Measurements from ENCODE around the gene LGR5.

LGR5 gene

DNA sequence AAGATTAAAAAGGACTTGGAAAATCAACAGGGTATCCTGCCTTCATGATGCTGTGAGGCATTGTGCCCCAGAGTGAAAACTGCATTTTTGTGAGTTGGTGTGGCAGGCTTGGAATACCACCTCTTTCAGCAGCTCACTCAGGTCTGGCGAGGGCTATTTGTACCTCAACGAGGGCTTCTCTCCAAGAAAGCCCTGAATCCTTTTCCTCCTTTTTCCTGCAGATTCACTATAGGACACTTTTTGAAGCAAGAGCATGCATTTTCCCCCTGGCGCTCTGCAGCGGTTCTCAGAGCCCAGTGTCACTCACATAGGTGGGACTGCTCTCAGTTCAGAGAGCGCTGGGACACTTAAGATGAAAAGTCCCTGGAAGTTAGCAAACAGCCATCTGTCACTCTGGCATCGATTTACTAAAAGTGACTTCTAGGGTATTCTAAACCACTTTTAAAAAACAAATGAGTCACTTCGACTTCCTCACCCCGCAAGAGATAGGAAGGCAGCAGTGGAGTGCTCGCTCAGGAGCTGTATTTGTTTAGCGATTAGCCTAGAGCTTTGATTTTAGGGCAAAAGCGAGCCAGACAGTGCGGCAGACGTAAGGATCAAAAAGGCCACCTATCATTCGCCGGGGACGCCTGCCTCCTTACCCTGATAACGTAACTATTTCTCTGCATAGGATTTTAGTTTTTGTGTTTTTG lies 782 bp upstream of the LGR5 start:
- peak; percentile 40 for DNase-seq (ENCODE audit: low spot score)

GRCh38 chr12:71439362-71439612 lies 311 bp upstream of the LGR5 start:
- DNase-seq (ENCODE audit: low spot score) = no peak

DNA sequence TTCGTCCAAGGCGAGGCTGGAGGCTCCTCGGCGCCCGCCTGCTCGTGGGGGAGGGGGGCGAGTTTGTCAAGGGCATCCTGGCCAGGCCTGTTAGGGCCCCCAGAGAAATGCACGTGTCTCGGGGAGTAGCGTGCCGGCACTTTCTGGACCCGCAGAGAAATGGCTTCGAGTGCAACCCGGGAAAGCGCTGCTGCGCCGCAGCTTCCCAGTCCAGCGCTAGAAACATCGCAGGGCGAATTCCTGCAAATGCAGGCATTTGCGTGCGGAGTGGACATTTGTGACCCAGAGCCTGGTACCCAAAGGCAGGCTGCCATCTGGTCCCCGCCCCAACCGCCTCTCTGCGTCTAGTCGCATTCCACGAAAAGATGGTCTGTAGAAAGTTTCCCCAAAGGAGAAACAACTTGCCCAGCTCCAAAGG lies 756 bp downstream of the LGR5 start:
- peak; percentile 49 for DNase-seq (ENCODE audit: low spot score)

- DNase-seq (ENCODE audit: low spot score) = peak; percentile 28
Measured at GRCh38 chr12:71440763-71441748, 1.5 kb downstream of the LGR5 start.

- no peak for DNase-seq (ENCODE audit: low spot score)
Measured at GRCh38 chr12:71441836-71442566, 2.4 kb downstream of the LGR5 start.

GRCh38 chr12:71442567-71442931 lies 3.0 kb downstream of the LGR5 start:
- no peak for DNase-seq (ENCODE audit: low spot score)

- no peak for DNase-seq (ENCODE audit: low spot score)
Measured at GRCh38 chr12:71445071-71445470, 5.5 kb downstream of the LGR5 start.

DNA sequence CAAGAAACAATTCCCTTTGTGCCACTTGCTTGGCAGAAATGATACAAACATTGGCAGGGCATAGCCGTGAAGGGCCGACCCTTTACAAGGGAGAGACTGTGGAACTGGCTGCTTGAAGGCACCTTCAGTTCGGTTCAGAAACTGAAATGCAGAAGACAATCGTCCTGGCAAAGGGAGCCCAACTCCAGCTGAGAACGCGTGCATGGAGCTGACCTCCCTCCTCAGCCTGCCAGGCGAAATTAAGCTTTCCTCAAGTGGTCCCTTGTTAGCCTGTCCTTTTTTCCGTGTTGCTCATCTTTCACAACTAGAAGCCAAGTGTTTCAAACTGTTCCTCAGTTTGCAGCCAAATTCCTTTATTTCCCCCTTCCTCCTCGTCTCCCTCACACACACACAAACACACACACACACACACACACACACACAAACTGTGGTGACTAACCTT lies 8.1 kb downstream of the LGR5 start:
- DNase-seq (ENCODE audit: low spot score) = no peak

DNA sequence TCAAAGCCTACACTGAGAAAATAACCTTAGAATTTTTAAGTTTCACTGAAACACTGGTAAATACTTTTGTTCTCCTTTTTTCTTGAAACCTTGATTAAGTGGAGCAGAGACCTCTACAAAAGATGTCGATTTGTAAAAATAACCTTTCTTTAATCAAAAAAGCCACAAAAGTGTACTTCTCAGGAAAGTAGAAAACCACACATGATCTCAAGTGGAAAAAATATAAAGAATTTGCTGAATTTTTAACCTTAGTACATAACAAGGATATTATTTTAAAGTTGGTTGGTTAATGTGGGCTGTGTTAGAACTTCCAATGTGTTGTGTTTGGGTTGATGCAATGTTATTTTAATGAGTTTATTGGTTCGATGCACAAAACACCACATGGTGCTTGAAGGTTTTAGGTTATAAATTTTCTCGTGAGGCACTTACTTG lies 8.6 kb downstream of the LGR5 start:
- no peak for DNase-seq (ENCODE audit: low spot score)

DNA sequence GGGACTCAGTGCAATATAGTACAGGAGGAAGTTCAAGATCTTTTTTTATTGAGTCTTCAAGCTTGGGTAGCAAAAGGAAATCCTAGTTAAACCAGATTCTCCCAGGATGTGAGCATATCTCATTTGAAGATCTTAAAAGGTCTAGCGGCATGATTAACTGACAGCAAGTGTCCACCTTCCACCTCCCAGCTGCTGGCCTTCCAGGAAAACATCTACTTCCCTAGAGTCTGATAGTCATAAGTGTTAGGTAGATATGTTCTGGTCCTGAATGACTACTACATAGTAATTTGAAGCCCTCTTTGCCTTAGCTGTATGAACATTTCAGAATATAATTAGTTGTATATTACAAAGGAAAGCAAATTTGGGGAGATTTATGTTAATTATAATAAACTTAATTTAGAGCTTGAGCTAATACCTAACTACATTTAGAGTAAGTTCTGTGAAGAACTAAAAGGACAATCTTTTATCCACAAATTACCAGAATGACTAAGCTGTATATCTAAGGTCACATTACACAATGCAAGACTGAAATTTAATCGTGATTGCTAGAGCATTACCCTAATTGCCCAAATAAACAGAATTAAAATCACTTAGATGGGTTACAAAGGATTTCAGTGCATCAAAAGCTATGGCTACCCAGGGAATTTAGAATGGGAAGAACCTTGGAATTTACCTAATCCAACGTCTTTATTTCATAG lies 9.9 kb downstream of the LGR5 start:
- no peak for DNase-seq (ENCODE audit: low spot score)

DNA sequence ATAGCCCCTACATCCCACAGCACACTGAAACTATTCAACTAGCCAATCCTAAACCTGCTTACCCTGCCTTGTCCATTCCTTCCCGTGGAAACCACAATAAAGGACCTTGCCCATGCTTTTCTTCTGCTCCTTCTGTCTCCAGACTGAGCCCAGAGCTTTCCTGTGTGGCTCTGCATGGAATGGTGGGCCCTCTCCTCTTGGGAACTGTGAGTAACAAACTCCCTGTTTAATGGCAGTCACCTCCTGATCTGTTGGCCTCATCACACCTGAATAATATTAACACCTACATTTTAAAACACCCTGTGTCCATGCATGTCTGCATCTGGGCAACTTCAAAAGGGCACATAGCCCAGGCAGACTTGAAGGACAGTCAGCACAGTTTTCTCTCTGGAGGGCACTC lies 12.4 kb downstream of the LGR5 start:
- no peak for DNase-seq (ENCODE audit: low spot score)

- no peak for DNase-seq (ENCODE audit: low spot score)
Measured at GRCh38 chr12:71455028-71455737, 15.6 kb downstream of the LGR5 start.

- DNase-seq (ENCODE audit: low spot score) = no peak
Measured at GRCh38 chr12:71456316-71456715, 16.7 kb downstream of the LGR5 start.

GRCh38 chr12:71456990-71457389 lies 17.4 kb downstream of the LGR5 start:
- DNase-seq (ENCODE audit: low spot score) = no peak

DNA sequence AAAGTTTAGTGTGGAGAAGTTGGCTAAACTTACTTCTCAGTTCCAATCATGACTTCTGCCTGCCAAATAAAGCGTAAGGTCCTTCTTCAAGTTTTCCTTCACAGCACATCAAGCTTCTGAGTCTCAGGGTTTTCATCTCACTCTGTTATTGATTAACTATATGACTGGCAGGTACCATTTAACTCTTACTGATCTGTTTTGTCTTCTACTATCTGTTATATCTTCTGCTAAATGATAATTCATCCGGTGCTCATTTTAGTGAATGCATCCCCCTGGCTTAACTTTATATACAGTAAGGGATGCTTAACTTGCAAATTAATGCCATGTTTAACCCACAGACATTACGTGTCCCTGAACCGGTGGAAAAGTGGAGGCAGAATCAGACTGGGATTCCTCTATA lies 20.7 kb downstream of the LGR5 start:
- no peak for DNase-seq (ENCODE audit: low spot score)

DNA sequence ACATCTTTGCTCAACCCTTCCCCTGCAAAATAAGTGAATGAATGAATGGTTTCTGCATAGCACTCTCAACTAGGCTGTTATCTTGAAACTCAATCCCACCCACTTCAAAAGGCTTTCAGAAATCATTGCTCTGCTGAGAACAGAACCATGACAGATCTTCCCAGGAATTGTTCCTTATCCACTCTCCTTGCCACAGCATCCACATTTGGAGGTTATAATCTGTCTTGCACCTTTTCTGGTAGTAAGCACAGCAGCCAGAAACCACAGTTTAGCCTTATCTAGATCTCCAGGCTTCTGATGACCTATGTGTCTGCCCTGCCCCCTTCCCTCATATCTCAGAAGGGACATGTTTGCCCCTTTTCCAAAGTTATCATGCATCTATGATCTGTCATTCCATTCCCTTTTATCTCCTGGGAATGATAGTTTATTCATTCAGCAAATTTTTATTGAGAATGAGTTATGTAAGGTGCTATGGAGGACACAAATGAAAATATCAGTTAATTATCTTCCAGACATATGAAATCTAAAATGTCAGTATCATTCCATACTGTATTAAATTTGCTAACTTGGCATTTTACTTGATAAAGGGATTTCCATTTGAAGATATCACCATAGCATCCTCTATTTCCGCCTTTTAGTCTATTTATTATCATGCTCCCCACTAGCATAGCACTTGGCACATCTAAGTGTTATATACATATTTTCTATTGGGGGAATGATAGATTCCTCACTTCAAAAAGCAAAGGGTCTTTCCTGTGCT lies 21.4 kb downstream of the LGR5 start:
- DNase-seq (ENCODE audit: low spot score) = no peak

DNA sequence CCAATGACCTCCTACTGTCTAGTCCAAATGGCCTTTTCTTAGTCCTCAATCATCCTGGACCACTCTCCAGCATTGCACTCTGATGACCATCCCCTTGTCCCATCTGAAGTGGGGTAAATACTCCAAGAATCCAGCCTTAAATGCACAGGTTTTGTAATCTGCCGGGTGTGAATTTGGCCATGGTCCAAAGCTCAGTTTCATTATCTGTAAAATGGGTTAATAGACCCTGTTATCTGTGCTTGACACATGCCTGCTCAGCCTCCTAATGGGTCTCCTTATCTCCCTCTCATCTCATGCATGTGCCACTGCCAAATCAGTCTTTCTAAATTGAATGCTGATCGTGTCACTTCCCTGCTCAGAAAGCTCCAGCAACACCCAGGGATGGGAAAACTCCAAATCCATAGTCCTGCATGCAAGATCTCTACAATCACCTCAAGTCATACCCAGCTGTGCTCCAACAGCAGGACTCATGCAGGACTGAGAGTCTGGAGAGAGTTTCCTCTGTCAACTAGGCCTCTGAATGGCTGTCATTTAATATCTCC lies 22.3 kb downstream of the LGR5 start:
- DNase-seq (ENCODE audit: low spot score) = no peak

DNA sequence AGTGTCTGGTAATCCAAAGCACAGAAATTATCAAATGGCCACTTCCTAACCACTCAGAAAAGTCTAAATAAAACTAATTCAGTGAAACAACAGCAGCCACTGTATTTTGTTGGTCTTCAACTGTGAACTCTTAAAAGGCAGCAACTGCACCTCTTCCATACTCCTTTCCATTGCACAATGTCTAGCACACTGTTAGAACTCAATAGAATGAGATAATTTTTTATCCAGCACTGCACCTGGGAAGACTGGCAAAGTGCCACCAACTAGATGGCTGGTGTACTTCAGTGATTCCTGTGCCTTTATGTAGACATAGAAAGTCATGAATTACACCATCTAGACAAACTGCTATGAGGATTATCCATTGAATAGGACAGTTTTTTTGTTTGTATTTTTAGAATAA lies 26.2 kb downstream of the LGR5 start:
- no peak for DNase-seq (ENCODE audit: low spot score)

GRCh38 chr12:71469258-71469750 lies 29.7 kb downstream of the LGR5 start:
- DNase-seq (ENCODE audit: low spot score) = no peak

DNA sequence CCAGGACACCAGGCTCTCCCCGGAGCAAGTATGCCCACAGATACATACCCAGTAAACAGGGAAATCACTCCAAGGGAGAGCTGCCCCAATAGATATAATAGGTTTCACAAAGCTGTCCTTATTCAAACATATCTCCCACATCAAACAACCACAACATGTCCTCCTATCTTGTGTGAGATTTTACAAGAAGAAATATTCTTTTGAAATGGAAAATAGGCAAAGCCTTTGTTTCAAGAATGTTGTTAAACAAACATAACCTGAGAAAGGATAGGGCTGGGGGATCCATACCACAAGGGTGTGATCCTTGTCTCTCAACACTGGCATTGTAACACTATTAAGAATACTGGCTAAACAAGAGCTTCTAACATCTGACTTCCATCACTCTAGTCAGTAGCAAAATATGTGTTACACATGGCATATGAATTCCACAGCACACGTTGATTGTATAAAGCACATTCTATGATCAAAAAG lies 32.9 kb downstream of the LGR5 start:
- DNase-seq (ENCODE audit: low spot score) = no peak
